Measurements from ENCODE around the gene ALS2.
"Not testable (repeated sequence)": the region's sequence is repeated elsewhere in the genome, so short reads cannot be mapped to it uniquely, and the experiment has no call there.

ALS2 gene

GRCh38 chr2:201793631-201794030, 12.9 kb upstream of the ALS2 start:
- DNase-seq (ENCODE audit: low read depth): no peak

- no peak for DNase-seq (ENCODE audit: low read depth)
Observed at GRCh38 chr2:201790989-201791388, 10.3 kb upstream of the ALS2 start.

GRCh38 chr2:201790291-201790690, 9.6 kb upstream of the ALS2 start:
- no peak for DNase-seq (ENCODE audit: low read depth)

- DNase-seq (ENCODE audit: low read depth): no peak
Observed at GRCh38 chr2:201789395-201789794, 8.7 kb upstream of the ALS2 start.

GRCh38 chr2:201788371-201788770, 7.6 kb upstream of the ALS2 start:
- DNase-seq (ENCODE audit: low read depth): no peak

GRCh38 chr2:201786471-201786870, 5.7 kb upstream of the ALS2 start:
- no peak for DNase-seq (ENCODE audit: low read depth)

- DNase-seq (ENCODE audit: low read depth): no peak
Observed at GRCh38 chr2:201785135-201785534, 4.4 kb upstream of the ALS2 start.

GRCh38 chr2:201784563-201784962, 3.8 kb upstream of the ALS2 start:
- no peak for DNase-seq (ENCODE audit: low read depth)

- no peak for DNase-seq (ENCODE audit: low read depth)
Observed at GRCh38 chr2:201781557-201782051, 871 bp upstream of the ALS2 start.

- no peak for DNase-seq (ENCODE audit: low read depth)
Observed at GRCh38 chr2:201779901-201780673, 646 bp downstream of the ALS2 start.

- no peak for DNase-seq (ENCODE audit: low read depth)
Observed at GRCh38 chr2:201777869-201778268, 2.9 kb downstream of the ALS2 start.

- DNase-seq (ENCODE audit: low read depth): no peak
Observed at GRCh38 chr2:201777043-201777442, 3.7 kb downstream of the ALS2 start.

GRCh38 chr2:201775326-201775725, 5.4 kb downstream of the ALS2 start:
- DNase-seq (ENCODE audit: low read depth): no peak

- DNase-seq (ENCODE audit: low read depth): no peak
Observed at GRCh38 chr2:201774546-201774945, 6.2 kb downstream of the ALS2 start.

- no peak for DNase-seq (ENCODE audit: low read depth)
Observed at GRCh38 chr2:201773990-201774389, 6.7 kb downstream of the ALS2 start.

GRCh38 chr2:201769666-201770373, 10.9 kb downstream of the ALS2 start:
- DNase-seq (ENCODE audit: low read depth): no peak

- no peak for DNase-seq (ENCODE audit: low read depth)
Observed at GRCh38 chr2:201768918-201769317, 11.8 kb downstream of the ALS2 start.

GRCh38 chr2:201765799-201766198, 14.9 kb downstream of the ALS2 start:
- DNase-seq (ENCODE audit: low read depth): no peak

GRCh38 chr2:201764469-201764868, 16.3 kb downstream of the ALS2 start:
- not testable (repeated sequence) for DNase-seq (ENCODE audit: low read depth)

- DNase-seq (ENCODE audit: low read depth): no peak
Observed at GRCh38 chr2:201761101-201761500, 19.6 kb downstream of the ALS2 start.

- no peak for DNase-seq (ENCODE audit: low read depth)
Observed at GRCh38 chr2:201759567-201759966, 21.2 kb downstream of the ALS2 start.

- DNase-seq (ENCODE audit: low read depth): no peak
Observed at GRCh38 chr2:201758873-201759272, 21.9 kb downstream of the ALS2 start.

- no peak for DNase-seq (ENCODE audit: low read depth)
Observed at GRCh38 chr2:201758234-201758633, 22.5 kb downstream of the ALS2 start.

Measured in stimulated activated CD8-positive, alpha-beta memory T cell treated with anti-CD3 and anti-CD28 coated beads, Interleukin-7, amount 100 ng/mL, for 24 hours (primary cell).